Measurements from ENCODE around the gene RHO.

RHO gene

DNA sequence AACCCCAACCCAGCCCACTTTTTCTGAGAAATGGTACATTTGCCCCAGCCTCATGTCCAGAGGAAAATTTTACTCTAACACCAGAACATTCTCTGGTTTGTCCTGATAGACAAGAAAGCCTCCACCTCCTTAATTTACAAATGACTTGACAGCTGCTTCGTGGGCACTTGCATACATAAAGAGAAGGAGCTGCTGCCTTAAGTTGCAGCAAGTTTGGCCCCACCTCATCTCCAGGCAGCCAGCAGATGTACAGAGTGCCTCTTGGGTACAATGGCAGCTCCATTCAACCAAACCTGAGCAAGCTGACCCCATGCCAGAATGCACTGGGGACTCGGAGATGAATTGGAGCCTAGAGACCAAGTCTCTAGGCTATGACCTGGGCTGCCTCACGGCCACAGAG lies 8.4 kb downstream of the RHO start:
- Histone ChIP-seq H2BK120ac (ENCODE audit: low read depth, low read length) (no peak overlapping the region), H2AFZ (ENCODE audit: low read depth, low read length) (no peak overlapping the region), H3K27me3 (ENCODE audit: control insufficient read depth in 1 of 2, insufficient read depth in 1 of 2, low read length in 2 of 2) (no peaks in the 10 kb centered on the region), H3K36me3 (ENCODE audit: control insufficient read depth in 1 of 2, insufficient read depth in 2 of 2, low read depth in 1 of 2, low read length in 2 of 2) (no peaks in the 10 kb centered on the region), H3K4ac (ENCODE audit: low read depth in 1 of 2, low read length in 2 of 2) (no peak overlapping the region), H2BK5ac (ENCODE audit: low read depth, low read length, poor library complexity, severe bottlenecking) (no peak overlapping the region), H2BK15ac (ENCODE audit: low read depth, poor library complexity, severe bottlenecking) (no peak overlapping the region), H3K4me1 (ENCODE audit: control insufficient read depth, insufficient read depth, low read depth, low read length) (peaks cover 16% of the 10 kb centered on the region), H3K23ac (ENCODE audit: low read length in 2 of 2) (no peak overlapping the region), H3K27ac (ENCODE audit: low read length, poor library complexity, severe bottlenecking) (no peak overlapping the region), H4K8ac (ENCODE audit: low read length) (no peak overlapping the region), H3K9me3 (ENCODE audit: control insufficient read depth, low read length) (no peaks in the 10 kb centered on the region), H3K18ac (ENCODE audit: low read depth in 1 of 2, low read length in 2 of 2) (no peak overlapping the region), H3K79me1 (replicated peaks; ENCODE audit: low read length, poor library complexity, severe bottlenecking) (no peaks in the 10 kb centered on the region), H3K4me2 (ENCODE audit: low read length, poor library complexity, severe bottlenecking) (no peak overlapping the region), H3K14ac (ENCODE audit: low read length in 2 of 2) (no peak overlapping the region), H4K91ac (ENCODE audit: low read length) (no peak overlapping the region), H3K9ac (ENCODE audit: low read length) (no peak overlapping the region), H2BK12ac (ENCODE audit: low read length in 2 of 2) (no peak overlapping the region), H2AK5ac (ENCODE audit: low read length, severe bottlenecking) (no peak overlapping the region), H3K4me3 (ENCODE audit: insufficient read depth in 1 of 2, low read depth in 1 of 2, low read length in 2 of 2) (no peak overlapping the region)
- WGBS: 84% methylated on average over 3 of the region's 3 CpGs
- DNase-seq: no peak

DNA sequence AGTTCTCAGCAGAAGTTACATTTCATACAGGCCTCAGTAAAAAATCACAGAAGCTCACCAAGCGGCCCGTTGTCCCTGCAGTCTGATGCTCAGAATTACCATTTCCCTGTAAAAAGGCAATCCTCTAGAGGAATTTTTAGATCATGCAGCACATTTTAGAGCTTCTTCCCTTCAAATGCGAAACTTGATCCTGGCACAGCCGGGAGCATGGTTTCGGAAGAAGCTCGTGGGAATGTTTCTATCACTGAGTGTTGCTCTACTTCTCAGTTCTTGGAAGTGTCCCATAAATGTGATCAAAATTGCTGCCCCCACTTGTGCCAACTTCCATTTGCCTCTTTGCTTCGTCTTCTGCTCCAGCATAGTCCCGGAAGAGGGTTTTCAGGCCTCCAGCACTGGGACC lies 10.8 kb downstream of the RHO start:
- no peak overlapping the region for H3K27ac ChIP-seq (ENCODE audit: low read length, poor library complexity, severe bottlenecking)
- 90% methylated on average over 8 of the region's 8 CpGs for WGBS
- no peak overlapping the region for H3K4me2 ChIP-seq (ENCODE audit: low read length, poor library complexity, severe bottlenecking)
- H3K9ac ChIP-seq (ENCODE audit: low read length): no peak overlapping the region
- H2BK120ac ChIP-seq (ENCODE audit: low read depth, low read length): no peak overlapping the region
- H2BK5ac ChIP-seq (ENCODE audit: low read depth, low read length, poor library complexity, severe bottlenecking): no peak overlapping the region
- H3K36me3 ChIP-seq (ENCODE audit: control insufficient read depth in 1 of 2, insufficient read depth in 2 of 2, low read depth in 1 of 2, low read length in 2 of 2): no peaks in the 10 kb centered on the region
- H2AK5ac ChIP-seq (ENCODE audit: low read length, severe bottlenecking): peak overlapping the region; percentile 83
- peaks cover 16% of the 10 kb centered on the region for H3K4me1 ChIP-seq (ENCODE audit: control insufficient read depth, insufficient read depth, low read depth, low read length)
- no peak overlapping the region for H4K8ac ChIP-seq (ENCODE audit: low read length)
- H3K4ac ChIP-seq (ENCODE audit: low read depth in 1 of 2, low read length in 2 of 2): no peak overlapping the region
- peak overlapping the region in 1 of 2 experiments; percentile 14 for H2BK12ac ChIP-seq (ENCODE audit: low read length in 2 of 2)
- no peaks in the 10 kb centered on the region for H3K27me3 ChIP-seq (ENCODE audit: control insufficient read depth in 1 of 2, insufficient read depth in 1 of 2, low read length in 2 of 2)
- H3K79me1 ChIP-seq (replicated peaks; ENCODE audit: low read length, poor library complexity, severe bottlenecking): no peaks in the 10 kb centered on the region
- no peak overlapping the region for H3K18ac ChIP-seq (ENCODE audit: low read depth in 1 of 2, low read length in 2 of 2)
- no peak overlapping the region for H3K23ac ChIP-seq (ENCODE audit: low read length in 2 of 2)
- H3K9me3 ChIP-seq (ENCODE audit: control insufficient read depth, low read length): no peaks in the 10 kb centered on the region
- DNase-seq: no peak
- H2AFZ ChIP-seq (ENCODE audit: low read depth, low read length): no peak overlapping the region
- no peak overlapping the region for H4K91ac ChIP-seq (ENCODE audit: low read length)
- H2BK15ac ChIP-seq (ENCODE audit: low read depth, poor library complexity, severe bottlenecking): no peak overlapping the region
- no peak overlapping the region for H3K4me3 ChIP-seq (ENCODE audit: insufficient read depth in 1 of 2, low read depth in 1 of 2, low read length in 2 of 2)
- H3K14ac ChIP-seq (ENCODE audit: low read length in 2 of 2): no peak overlapping the region

DNA sequence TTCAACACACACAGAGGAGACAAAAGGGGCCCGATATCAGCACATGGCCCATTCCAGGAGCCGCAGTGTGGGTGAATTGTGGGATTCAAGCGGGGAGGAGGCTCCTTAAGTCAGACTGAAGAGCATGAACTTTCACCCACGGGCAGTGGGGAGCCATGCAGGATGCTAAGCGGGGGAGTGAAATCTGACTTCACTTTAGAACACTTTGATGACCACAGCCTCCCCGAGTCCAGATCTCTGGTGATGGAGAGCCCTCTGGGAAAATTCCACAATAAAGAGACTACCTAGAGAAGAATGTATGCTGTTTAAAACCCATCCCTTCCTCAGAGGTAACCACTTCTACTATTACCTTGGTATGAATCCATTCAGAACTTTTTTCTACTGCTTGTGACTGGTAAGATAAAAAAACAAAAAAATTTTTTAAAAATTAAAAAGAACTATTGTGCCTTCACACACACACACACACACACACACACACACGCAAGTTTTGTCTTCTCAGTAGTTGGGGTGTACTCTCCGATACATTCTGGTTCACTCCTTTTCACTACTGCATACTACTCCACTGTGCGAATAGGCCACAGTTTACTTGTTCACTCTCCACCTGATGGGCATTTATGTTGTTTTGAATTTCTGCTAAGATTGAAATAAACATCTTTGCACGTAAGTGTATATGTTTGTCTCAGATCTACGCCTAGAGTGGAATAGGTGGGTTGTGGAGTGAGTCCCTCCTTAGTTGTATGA lies 12.5 kb downstream of the RHO start:
- 91% methylated on average over 10 of the region's 11 CpGs for WGBS
- no peak for DNase-seq
- Histone ChIP-seq H3K9me3 (ENCODE audit: control insufficient read depth, low read length) (no peaks in the 10 kb centered on the region), H3K23ac (ENCODE audit: low read length in 2 of 2) (no peak overlapping the region), H2BK120ac (ENCODE audit: low read depth, low read length) (no peak overlapping the region), H3K9ac (ENCODE audit: low read length) (no peak overlapping the region), H3K4me3 (ENCODE audit: insufficient read depth in 1 of 2, low read depth in 1 of 2, low read length in 2 of 2) (no peak overlapping the region), H3K27me3 (ENCODE audit: control insufficient read depth in 1 of 2, insufficient read depth in 1 of 2, low read length in 2 of 2) (no peaks in the 10 kb centered on the region), H2AFZ (ENCODE audit: low read depth, low read length) (no peak overlapping the region), H4K8ac (ENCODE audit: low read length) (no peak overlapping the region), H3K79me1 (replicated peaks; ENCODE audit: low read length, poor library complexity, severe bottlenecking) (no peaks in the 10 kb centered on the region), H3K14ac (ENCODE audit: low read length in 2 of 2) (no peak overlapping the region), H2AK5ac (ENCODE audit: low read length, severe bottlenecking) (no peak overlapping the region), H3K4me1 (ENCODE audit: control insufficient read depth, insufficient read depth, low read depth, low read length) (peaks cover 12% of the 10 kb centered on the region), H3K27ac (ENCODE audit: low read length, poor library complexity, severe bottlenecking) (no peak overlapping the region), H2BK5ac (ENCODE audit: low read depth, low read length, poor library complexity, severe bottlenecking) (no peak overlapping the region), H3K4me2 (ENCODE audit: low read length, poor library complexity, severe bottlenecking) (no peak overlapping the region), H3K36me3 (ENCODE audit: control insufficient read depth in 1 of 2, insufficient read depth in 2 of 2, low read depth in 1 of 2, low read length in 2 of 2) (no peaks in the 10 kb centered on the region), H2BK15ac (ENCODE audit: low read depth, poor library complexity, severe bottlenecking) (no peak overlapping the region), H3K18ac (ENCODE audit: low read depth in 1 of 2, low read length in 2 of 2) (no peak overlapping the region), H3K4ac (ENCODE audit: low read depth in 1 of 2, low read length in 2 of 2) (no peak overlapping the region), H2BK12ac (ENCODE audit: low read length in 2 of 2) (no peak overlapping the region), H4K91ac (ENCODE audit: low read length) (no peak overlapping the region)

DNA sequence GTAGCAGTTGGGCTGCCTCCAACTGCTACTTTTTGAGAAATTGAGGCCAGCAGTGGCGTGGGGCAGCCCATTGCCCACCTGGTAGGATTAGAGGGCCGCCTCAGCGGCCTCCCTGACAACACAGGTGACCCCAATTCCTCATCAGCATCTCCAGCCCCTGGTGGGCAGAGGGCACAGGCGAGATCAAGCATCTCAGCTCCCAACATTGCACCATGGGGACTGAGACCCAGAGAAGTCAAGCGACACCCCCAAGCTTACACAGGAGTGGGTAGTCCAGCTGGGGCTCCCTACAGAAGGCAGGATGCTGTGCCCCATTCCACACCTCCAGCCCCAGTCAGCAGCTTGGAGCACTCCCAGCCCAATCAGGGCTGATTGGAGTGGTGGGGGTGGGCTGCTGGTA lies 14.3 kb downstream of the RHO start:
- DNase-seq: no peak
- H3K9ac ChIP-seq (ENCODE audit: low read length): no peak overlapping the region
- no peak overlapping the region for H4K91ac ChIP-seq (ENCODE audit: low read length)
- H4K8ac ChIP-seq (ENCODE audit: low read length): no peak overlapping the region
- H3K18ac ChIP-seq (ENCODE audit: low read depth in 1 of 2, low read length in 2 of 2): no peak overlapping the region
- no peak overlapping the region for H3K27ac ChIP-seq (ENCODE audit: low read length, poor library complexity, severe bottlenecking)
- no peak overlapping the region for H2AK5ac ChIP-seq (ENCODE audit: low read length, severe bottlenecking)
- H3K14ac ChIP-seq (ENCODE audit: low read length in 2 of 2): no peak overlapping the region
- no peak overlapping the region for H2BK12ac ChIP-seq (ENCODE audit: low read length in 2 of 2)
- peaks cover 12% of the 10 kb centered on the region for H3K4me1 ChIP-seq (ENCODE audit: control insufficient read depth, insufficient read depth, low read depth, low read length)
- H3K27me3 ChIP-seq (ENCODE audit: control insufficient read depth in 1 of 2, insufficient read depth in 1 of 2, low read length in 2 of 2): no peaks in the 10 kb centered on the region
- no peaks in the 10 kb centered on the region for H3K36me3 ChIP-seq (ENCODE audit: control insufficient read depth in 1 of 2, insufficient read depth in 2 of 2, low read depth in 1 of 2, low read length in 2 of 2)
- 88% methylated on average over 4 of the region's 5 CpGs for WGBS
- H3K79me1 ChIP-seq (replicated peaks; ENCODE audit: low read length, poor library complexity, severe bottlenecking): no peaks in the 10 kb centered on the region
- no peak overlapping the region for H3K4me3 ChIP-seq (ENCODE audit: insufficient read depth in 1 of 2, low read depth in 1 of 2, low read length in 2 of 2)
- no peak overlapping the region for H3K4me2 ChIP-seq (ENCODE audit: low read length, poor library complexity, severe bottlenecking)
- H3K23ac ChIP-seq (ENCODE audit: low read length in 2 of 2): no peak overlapping the region
- H2AFZ ChIP-seq (ENCODE audit: low read depth, low read length): no peak overlapping the region
- no peak overlapping the region for H3K4ac ChIP-seq (ENCODE audit: low read depth in 1 of 2, low read length in 2 of 2)
- no peak overlapping the region for H2BK120ac ChIP-seq (ENCODE audit: low read depth, low read length)
- no peaks in the 10 kb centered on the region for H3K9me3 ChIP-seq (ENCODE audit: control insufficient read depth, low read length)
- H2BK15ac ChIP-seq (ENCODE audit: low read depth, poor library complexity, severe bottlenecking): no peak overlapping the region
- no peak overlapping the region for H2BK5ac ChIP-seq (ENCODE audit: low read depth, low read length, poor library complexity, severe bottlenecking)

All from mesenchymal stem cell (in vitro differentiated cells and primary cell).